ENCODE data around the gene ARF5.

Gene ARF5

GRCh38 chr7:127588697-127589482, 679 bp downstream of the ARF5 start:
- DNase-seq (ENCODE audit: low read depth, low spot score): no peak

DNA sequence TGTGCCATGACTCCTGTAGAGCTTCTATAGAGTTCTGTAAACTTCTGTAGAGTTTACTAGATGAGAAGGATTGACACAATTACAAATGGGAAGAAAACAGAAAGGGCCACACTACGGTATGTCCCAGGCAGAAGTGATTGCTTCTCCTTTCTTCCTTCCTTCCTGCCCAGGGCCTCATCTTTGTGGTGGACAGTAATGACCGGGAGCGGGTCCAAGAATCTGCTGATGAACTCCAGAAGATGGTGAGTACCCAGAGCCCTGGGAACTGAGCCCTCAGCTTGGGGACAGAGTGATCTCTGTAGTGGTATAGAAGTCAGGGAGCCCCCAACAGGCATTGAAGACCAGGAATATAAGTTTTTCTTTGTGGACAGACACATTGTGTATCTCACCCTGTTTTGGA, 1.7 kb downstream of the ARF5 start:
- no peak for DNase-seq (ENCODE audit: low read depth, low spot score)

DNA sequence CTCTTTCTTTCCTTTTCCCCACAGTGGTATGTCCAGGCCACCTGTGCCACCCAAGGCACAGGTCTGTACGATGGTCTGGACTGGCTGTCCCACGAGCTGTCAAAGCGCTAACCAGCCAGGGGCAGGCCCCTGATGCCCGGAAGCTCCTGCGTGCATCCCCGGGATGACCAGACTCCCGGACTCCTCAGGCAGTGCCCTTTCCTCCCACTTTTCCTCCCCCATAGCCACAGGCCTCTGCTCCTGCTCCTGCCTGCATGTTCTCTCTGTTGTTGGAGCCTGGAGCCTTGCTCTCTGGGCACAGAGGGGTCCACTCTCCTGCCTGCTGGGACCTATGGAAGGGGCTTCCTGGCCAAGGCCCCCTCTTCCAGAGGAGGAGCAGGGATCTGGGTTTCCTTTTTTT, 3.0 kb downstream of the ARF5 start:
- no peak for DNase-seq (ENCODE audit: low read depth, low spot score)

- DNase-seq (ENCODE audit: low read depth, low spot score): no peak
Measured at GRCh38 chr7:127591591-127591990, 3.4 kb downstream of the ARF5 start.

- no peak for DNase-seq (ENCODE audit: low read depth, low spot score)
Measured at GRCh38 chr7:127592550-127592949, 4.3 kb downstream of the ARF5 start.

DNA sequence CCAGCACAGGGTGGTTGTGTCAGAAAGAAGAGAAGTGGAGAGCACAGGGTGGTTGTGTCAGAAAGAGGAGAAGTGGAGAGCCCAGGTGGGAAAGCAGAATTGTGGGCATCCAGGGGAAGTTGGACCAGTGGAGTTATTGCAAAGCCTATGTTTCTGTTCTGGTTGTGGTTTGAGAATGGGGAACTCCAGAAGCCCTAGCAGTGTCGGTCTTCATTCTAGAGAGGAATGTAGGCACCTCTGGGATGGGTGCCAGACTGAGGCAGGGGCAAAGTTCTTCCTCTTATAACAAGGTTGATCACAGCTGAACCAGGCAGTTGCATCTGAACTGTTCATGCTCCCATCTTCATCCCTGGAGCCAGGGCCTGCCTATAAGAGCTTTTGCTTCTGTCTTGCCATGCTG, 6.3 kb downstream of the ARF5 start:
- DNase-seq (ENCODE audit: low read depth, low spot score): no peak

DNA sequence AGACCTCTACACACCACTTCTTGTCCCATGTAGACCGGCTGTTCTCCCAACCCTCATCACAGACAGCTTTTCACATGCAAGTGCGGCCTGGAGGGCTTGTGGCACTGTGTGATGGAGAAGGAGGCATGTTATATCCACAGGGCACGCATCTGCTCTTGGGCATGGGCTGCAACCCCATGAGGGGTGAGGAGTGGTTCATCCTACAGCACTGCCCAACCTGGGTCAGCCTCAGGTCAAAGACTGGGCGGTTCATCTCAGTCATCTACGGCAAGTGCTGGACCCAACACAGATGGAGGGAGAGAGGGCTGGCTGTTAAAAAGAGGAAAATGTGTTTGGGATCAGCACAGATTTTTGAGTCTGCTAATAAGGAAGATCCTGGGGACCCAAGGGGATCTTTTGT, 7.5 kb downstream of the ARF5 start:
- DNase-seq (ENCODE audit: low read depth, low spot score): no peak

DNA sequence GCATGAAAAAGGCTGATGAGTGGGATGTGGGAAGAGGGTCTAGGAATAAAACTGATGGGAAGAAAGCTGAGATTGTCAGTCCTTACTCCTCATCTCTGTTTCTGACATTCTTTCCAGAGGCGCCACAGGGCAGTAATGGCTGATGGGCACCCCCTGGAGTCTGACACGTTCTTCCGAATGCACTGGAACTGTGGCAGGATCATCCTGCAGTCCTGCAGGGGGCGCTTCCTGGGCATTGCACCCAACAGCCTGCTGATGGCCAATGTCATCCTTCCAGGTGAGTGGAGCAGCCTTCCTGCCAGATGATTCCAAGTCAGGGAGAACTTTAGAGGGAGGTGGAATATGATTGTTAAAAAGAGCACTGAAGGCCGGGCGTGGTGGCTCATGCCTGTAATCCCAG, 10.1 kb downstream of the ARF5 start:
- no peak for DNase-seq (ENCODE audit: low read depth, low spot score)

GRCh38 chr7:127600885-127601284, 12.7 kb downstream of the ARF5 start:
- no peak for DNase-seq (ENCODE audit: low read depth, low spot score)

GRCh38 chr7:127608446-127608845, 20.2 kb downstream of the ARF5 start:
- no peak for DNase-seq (ENCODE audit: low read depth, low spot score)

DNA sequence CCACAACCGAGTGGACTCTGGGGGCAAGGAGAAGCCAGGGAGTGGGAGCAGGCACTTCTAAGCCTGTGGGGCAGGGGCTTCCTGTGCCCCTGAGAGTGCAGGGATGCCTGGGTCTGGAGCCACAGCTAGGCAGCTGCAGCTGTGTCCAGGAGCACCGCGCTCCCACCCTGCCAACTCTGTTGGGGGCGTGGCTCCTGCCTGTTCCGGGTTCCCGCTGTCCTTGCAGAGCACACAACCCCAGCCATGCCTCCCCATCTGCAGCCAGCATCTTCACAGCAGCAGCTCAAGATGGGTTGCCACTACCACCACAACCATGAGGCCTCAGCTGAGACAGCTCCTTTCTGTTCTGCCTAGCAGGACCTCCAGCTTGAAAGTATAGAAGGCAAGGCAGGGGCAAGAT, 21.1 kb downstream of the ARF5 start:
- DNase-seq (ENCODE audit: low read depth, low spot score): no peak

DNA sequence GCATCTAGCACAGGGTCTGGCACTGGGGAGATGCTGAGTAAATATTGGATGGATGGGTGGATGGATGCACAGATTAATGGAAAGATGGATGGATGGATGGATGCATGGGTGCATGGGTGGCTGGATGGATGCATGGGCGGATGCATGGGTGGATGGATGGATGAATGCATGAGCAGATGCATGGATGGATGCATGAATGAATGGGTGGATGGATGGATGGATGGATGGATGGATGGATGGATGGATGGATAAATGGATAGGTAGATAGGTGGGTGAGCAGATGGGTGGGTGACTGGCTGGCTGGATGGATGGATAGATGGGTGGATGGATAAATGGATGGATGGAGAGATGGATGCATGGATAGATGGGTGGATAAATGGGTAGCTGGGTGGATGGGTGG, 24.1 kb downstream of the ARF5 start:
- no peak for DNase-seq (ENCODE audit: low read depth, low spot score)

DNA sequence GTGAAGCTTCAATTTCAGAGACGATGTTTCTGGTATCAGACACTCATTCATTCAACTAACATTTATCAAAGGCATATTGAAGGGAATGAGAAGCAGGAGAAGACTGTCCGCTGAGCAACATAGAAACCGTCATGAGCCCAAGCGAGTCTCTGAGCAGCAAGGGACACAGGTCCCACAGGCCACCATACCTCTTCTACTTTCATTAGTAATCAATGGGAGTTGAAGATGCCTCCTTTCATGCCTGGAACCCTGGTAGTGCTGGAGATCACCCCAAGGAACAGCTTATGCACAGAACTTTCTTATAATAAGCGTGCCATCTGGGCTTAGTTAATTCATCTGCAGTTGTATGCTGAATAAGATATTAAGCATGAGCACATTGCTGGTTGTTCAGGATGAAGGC, 28.5 kb downstream of the ARF5 start:
- no peak for DNase-seq (ENCODE audit: low read depth, low spot score)

- DNase-seq (ENCODE audit: low read depth, low spot score): no peak
Measured at GRCh38 chr7:127618042-127618441, 29.8 kb downstream of the ARF5 start, which contains the start of gene PAX4. Gene PAX4 (minus strand): TSS chr7:127618142. CDS start chr7:127615928, 2,214 bp downstream.

DNA sequence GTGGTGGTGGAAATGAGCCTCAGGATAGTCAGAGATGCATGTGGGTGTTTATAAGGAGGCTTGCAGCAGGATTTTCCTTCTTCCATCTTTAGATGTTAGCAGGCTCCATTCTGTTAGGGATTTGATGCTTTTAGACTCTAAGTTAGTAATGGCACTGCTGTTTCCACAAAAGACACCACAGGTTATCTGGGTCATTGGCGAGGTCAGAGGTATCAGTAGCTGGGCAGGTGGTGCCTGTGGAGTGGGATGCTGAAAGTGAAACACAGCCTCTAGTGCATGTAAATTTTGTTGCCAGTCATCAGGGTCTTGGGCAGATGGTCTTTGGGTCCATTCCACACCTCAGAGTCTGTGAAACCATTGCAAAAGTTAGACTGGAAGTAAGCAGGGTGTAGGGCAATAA, 30.6 kb downstream of the ARF5 start:
- DNase-seq (ENCODE audit: low read depth, low spot score): no peak

- DNase-seq (ENCODE audit: low read depth, low spot score): no peak
Measured at GRCh38 chr7:127619681-127620405, 31.6 kb downstream of the ARF5 start.

DNA sequence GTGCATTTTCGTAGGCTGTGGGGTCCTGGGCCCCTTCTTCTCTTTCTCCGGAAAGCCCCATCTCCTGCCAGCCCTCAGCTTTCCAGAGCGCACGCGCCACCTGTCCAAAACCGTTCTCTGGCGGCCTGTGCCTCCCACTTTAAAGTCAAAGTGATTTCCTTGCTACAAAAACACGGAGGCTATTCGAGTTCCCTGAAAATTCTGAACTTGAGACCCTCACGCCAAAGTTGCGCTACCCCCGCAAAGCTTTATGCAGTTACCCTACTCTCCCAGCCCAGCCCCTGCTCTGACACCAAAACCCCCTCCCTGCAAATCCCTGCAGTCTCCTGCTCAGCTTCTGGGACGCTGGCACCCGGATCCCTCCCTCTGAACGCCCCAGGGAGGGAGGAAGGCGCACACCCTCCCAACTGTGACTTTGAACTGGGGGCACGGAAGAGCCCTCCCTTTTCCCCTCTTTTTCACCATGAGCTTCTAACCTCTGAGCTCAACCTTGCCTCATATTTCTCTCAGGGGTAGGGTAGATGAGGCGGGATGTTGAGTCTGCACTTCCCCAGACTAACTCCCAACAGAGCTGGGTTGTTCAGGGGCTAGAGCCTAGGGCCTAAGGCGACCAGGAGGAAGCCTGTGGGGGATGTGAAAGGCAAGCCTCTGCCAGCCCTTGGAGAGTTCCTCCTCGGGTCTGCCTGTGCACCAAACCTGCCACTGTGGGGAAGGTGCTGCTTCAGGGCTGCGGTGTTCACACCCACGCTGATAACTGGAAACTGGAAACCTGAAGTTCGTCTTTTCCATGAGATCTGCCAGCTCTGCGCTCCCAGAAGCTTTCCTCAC, 32.4 kb downstream of the ARF5 start:
- DNase-seq (ENCODE audit: low read depth, low spot score): no peak

GRCh38 chr7:127625331-127625730, 37.1 kb downstream of the ARF5 start:
- DNase-seq (ENCODE audit: low read depth, low spot score): no peak

DNA sequence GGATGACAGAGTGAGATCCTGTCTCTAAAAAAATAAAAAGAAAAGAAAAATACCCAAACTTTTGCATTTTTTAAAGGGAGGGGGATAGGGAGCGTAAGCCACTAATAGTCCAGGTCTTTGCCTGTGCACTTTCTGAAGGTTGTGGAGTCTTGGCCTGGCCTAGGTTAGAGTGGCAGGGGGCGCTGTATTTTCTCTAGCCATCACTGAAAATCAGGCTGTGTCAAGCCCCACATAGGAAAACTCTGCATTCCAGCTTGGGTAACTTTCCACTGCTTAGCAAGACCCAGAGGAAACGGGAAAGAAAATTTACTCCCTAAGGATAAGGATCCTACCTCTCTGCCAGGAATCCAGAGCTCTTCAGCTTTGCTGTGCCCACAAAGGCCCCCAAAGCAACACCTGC, 40.2 kb downstream of the ARF5 start:
- no peak for DNase-seq (ENCODE audit: low read depth, low spot score)

GRCh38 chr7:127629268-127629854, 41.1 kb downstream of the ARF5 start:
- no peak for DNase-seq (ENCODE audit: low read depth, low spot score)

DNA sequence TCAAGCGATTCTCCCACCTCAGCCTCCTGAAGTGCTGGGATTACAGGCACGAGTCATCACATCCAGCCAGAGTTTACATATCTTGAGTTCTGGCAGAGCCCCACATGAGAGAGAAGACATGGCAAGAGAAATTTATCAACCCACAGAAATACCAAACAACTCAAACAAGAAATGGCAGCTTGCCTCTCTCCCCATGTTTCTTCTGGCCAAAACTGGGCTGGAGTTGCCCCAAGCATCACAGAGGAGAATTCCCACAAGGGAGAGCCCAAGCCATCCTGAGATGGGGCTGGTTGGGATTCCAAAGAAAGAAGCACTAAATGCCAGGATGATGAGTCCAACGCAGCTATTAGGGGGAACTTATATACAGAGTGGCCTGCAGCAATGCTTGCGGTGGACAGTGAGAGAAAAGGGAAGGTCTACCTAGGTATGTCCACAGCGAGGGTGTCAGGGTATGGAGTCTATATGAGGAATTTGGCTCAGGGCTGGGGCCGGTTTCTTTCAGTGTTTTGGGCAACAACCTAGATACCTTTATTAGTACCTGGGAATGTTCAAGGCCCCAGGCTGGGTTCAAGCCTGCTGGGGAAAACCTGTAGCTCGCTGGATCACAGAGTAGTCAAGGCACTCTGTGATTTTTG, 44.2 kb downstream of the ARF5 start:
- no peak for DNase-seq (ENCODE audit: low read depth, low spot score)
